H1 (cell line): Measurements from ENCODE around the gene PTPRT. TPM values are rescaled to one million over a fixed set of nuclear protein-coding genes. Genes with fewer than 3 reads are reported as not detected.

Source experiments
- CTCF ChIA-PET: fragments of 300-600 bp; sonication (Branson Sonifier 250); formaldehyde crosslinking; loops from one replicate; lab custom pipeline; 2021; ENCODE audit not compliant: partially characterized antibody; lab: Charles Lee
- POLR2A ChIA-PET: fragments of 300-600 bp; sonication (Branson Sonifier 250); formaldehyde crosslinking; loops from one replicate; lab custom pipeline; 2021; ENCODE audit warnings: inconsistent platforms; ENCODE audit not compliant: partially characterized antibody; lab: Charles Lee
- DNase-seq, 2 experiments: peaks; one replicate each; pipeline versions ENCODE4 v3.0.0 to v3.0.0-alpha.2; 2010 to 2022; ENCODE audit warnings: low spot score in 2 of 2, low read depth in 1 of 2, mixed read lengths in 1 of 2
- FAIRE-seq: peaks from 2 replicates; lab custom pipeline; 2011; peaks lifted over from hg19 to GRCh38; lab: Jason Lieb, UNC
- H2AFZ ChIP-seq: 2 replicates; pipeline ENCODE4 v1.8.1; 2012; ENCODE audit warnings: low read length, inconsistent platforms
- H2AK5ac ChIP-seq: 2 replicates; pipeline ENCODE4 v1.6.1; 2013; ENCODE audit warnings: low read depth, low read length
- H2BK120ac ChIP-seq: replicated peaks from 2 replicates; pipeline ENCODE3; 2013; ENCODE audit warnings: low read depth, low read length, inconsistent platforms
- H2BK12ac ChIP-seq: 2 replicates; pipeline ENCODE4 v1.6.1; 2013; ENCODE audit warnings: low read depth, low read length
- H2BK15ac ChIP-seq: 2 replicates; pipeline ENCODE4 v1.6.1; 2013; ENCODE audit warnings: low read length
- H2BK20ac ChIP-seq: 2 replicates; pipeline ENCODE4 v1.6.1; 2013; ENCODE audit warnings: low read length
- H2BK5ac ChIP-seq: 2 replicates; pipeline ENCODE4 v1.6.1; 2013; ENCODE audit warnings: low read depth, low read length
- H3K14ac ChIP-seq: 2 replicates; pipeline ENCODE4 v1.6.1; 2013; ENCODE audit warnings: inconsistent platforms; ENCODE audit not compliant: insufficient read length
- H3K18ac ChIP-seq: 2 replicates; pipeline ENCODE4 v1.6.1; 2013; ENCODE audit warnings: low read length; ENCODE audit errors: extremely low read depth
- H3K23ac ChIP-seq: 2 replicates; pipeline ENCODE4 v1.6.1; 2013; ENCODE audit warnings: inconsistent platforms; ENCODE audit not compliant: insufficient read length
- H3K23me2 ChIP-seq: 2 replicates; pipeline ENCODE4 v1.6.1; 2013; ENCODE audit warnings: low read depth, low read length
- H3K27ac ChIP-seq: 2 replicates; pipeline ENCODE4 v1.6.1; 2011; ENCODE audit warnings: low read depth, low read length, inconsistent platforms
- H3K27me3 ChIP-seq, 4 experiments: replicated peaks in 1 of 4; 1 replicate in 1 of 4; 2 replicates in 3 of 4; pipeline versions ENCODE4 v1.6.1 to v1.8.1; 2011 to 2013; ENCODE audit warnings: low read length in 3 of 4, mild to moderate bottlenecking in 3 of 4, inconsistent platforms in 2 of 4, mixed read lengths in 2 of 4, moderate library complexity in 1 of 4; ENCODE audit not compliant: control insufficient read depth in 3 of 4, insufficient read depth in 3 of 4; ENCODE audit errors: extremely low read depth in 1 of 4
- H3K36me3 ChIP-seq, 4 experiments: 2 replicates each; pipeline versions ENCODE4 v1.6.1 to v1.8.1; 2011 to 2013; ENCODE audit warnings: mild to moderate bottlenecking in 4 of 4, low read length in 3 of 4, moderate library complexity in 2 of 4, control low read depth in 1 of 4, inconsistent platforms in 1 of 4; ENCODE audit not compliant: insufficient read depth in 4 of 4, control insufficient read depth in 2 of 4
- H3K4ac ChIP-seq: replicated peaks from 2 replicates; pipeline ENCODE3; 2013; ENCODE audit warnings: low read length, low read depth, mixed read lengths, inconsistent platforms; ENCODE audit not compliant: insufficient read length
- H3K4me1 ChIP-seq, 4 experiments: replicated peaks in 1 of 4; 1 replicate in 1 of 4; 2 replicates in 3 of 4; pipeline versions ENCODE4 v1.6.1 to v1.8.1; 2011 to 2013; ENCODE audit warnings: low read length in 3 of 4, inconsistent platforms in 2 of 4, mixed read lengths in 1 of 4; ENCODE audit not compliant: insufficient read depth in 4 of 4, control insufficient read depth in 3 of 4
- H3K4me2 ChIP-seq, 2 experiments: 2 replicates each; pipeline versions ENCODE4 v1.6.1 to v1.8.1; 2011 to 2013; ENCODE audit warnings: low read depth in 2 of 2, low read length in 2 of 2, control low read depth in 1 of 2, inconsistent platforms in 1 of 2, mild to moderate bottlenecking in 1 of 2; ENCODE audit not compliant: insufficient read depth in 1 of 2
- H3K4me3 ChIP-seq, 4 experiments: fragments of 200-600, 300-600 bp in 1 of 4; sonication (generic), shearing (Covaris generic), sonication (Bioruptor Twin) in 1 of 4; 2 replicates each; pipeline versions ENCODE4 v1.5.1 to v1.8.1; 2011 to 2016; ENCODE audit warnings: low read length in 4 of 4, low read depth in 3 of 4, control low read depth in 2 of 4, inconsistent platforms in 2 of 4, mild to moderate bottlenecking in 2 of 4, mixed read lengths in 1 of 4, moderate library complexity in 1 of 4; ENCODE audit not compliant: insufficient read depth in 2 of 4; ENCODE audit errors: extremely low read depth in 1 of 4
- H3K56ac ChIP-seq: replicated peaks from 2 replicates; pipeline ENCODE3; 2013; ENCODE audit warnings: low read depth, mild to moderate bottlenecking, mixed read lengths, low read length, inconsistent platforms; ENCODE audit not compliant: insufficient read length
- H3K79me1 ChIP-seq: 2 replicates; pipeline ENCODE4 v1.6.1; 2013; ENCODE audit warnings: low read depth, low read length, control low read depth
- H3K79me2 ChIP-seq, 2 experiments: 2 replicates each; pipeline versions ENCODE4 v1.6.1 to v1.8.1; 2012 to 2013; ENCODE audit warnings: low read length in 2 of 2, mild to moderate bottlenecking in 2 of 2, inconsistent platforms in 1 of 2; ENCODE audit not compliant: insufficient read depth in 2 of 2, control insufficient read depth in 1 of 2
- H3K9ac ChIP-seq, 4 experiments: replicated peaks in 1 of 4; 1 replicate in 1 of 4; 2 replicates in 3 of 4; pipeline versions ENCODE4 v1.6.1 to v1.8.1; 2011 to 2013; ENCODE audit warnings: low read depth in 3 of 4, low read length in 3 of 4, control low read depth in 2 of 4, mild to moderate bottlenecking in 2 of 4, moderate library complexity in 2 of 4, inconsistent platforms in 1 of 4; ENCODE audit errors: extremely low read depth in 1 of 4
- H3K9me3 ChIP-seq, 2 experiments: 2 replicates each; pipeline versions ENCODE4 v1.6.1 to v1.8.1; 2012 to 2013; ENCODE audit warnings: mild to moderate bottlenecking in 2 of 2, moderate library complexity in 2 of 2, control low read depth in 1 of 2, inconsistent platforms in 1 of 2, low read depth in 1 of 2, low read length in 1 of 2, mixed read lengths in 1 of 2; ENCODE audit not compliant: insufficient read depth in 2 of 2
- H4K20me1 ChIP-seq, 2 experiments: replicated peaks in 1 of 2; 2 replicates each; pipeline versions ENCODE3 to v1.8.1; 2011 to 2013; ENCODE audit warnings: inconsistent platforms in 2 of 2, low read length in 2 of 2, mild to moderate bottlenecking in 1 of 2; ENCODE audit not compliant: insufficient read depth in 2 of 2, control insufficient read depth in 1 of 2
- H4K5ac ChIP-seq: 2 replicates; pipeline ENCODE4 v1.6.1; 2013; ENCODE audit warnings: low read length, low read depth, mixed read lengths, inconsistent platforms; ENCODE audit not compliant: insufficient read length
- H4K8ac ChIP-seq: 2 replicates; pipeline ENCODE4 v1.8.0; 2013; ENCODE audit warnings: mild to moderate bottlenecking, moderate library complexity, low read length, inconsistent platforms; ENCODE audit not compliant: insufficient read depth; ENCODE audit errors: extremely low read depth
- H4K91ac ChIP-seq: replicated peaks from 2 replicates; pipeline ENCODE3; 2013; ENCODE audit warnings: low read length, mixed read lengths, inconsistent platforms; ENCODE audit not compliant: insufficient read length
- ATF2 ChIP-seq: IDR thresholded peaks from 2 replicates; pipeline ENCODE4 v1.6.1; 2012; ENCODE audit warnings: low read length, inconsistent platforms
- ATF3 ChIP-seq: IDR thresholded peaks from 2 replicates; pipeline ENCODE4 v1.6.1; 2011; ENCODE audit warnings: low read depth, mild to moderate bottlenecking, low read length; ENCODE audit not compliant: insufficient read depth
- BACH1 ChIP-seq: IDR thresholded peaks from 2 replicates; pipeline ENCODE4 v1.6.1; 2012; ENCODE audit warnings: low read length, improper control_type of control experiment
- BCL11A ChIP-seq, 2 experiments: IDR thresholded peaks; one replicate each; pipeline ENCODE4 v1.6.1; 2011; ENCODE audit warnings: low read depth in 2 of 2, low read length in 2 of 2, mild to moderate bottlenecking in 2 of 2
- BRCA1 ChIP-seq: IDR thresholded peaks from 2 replicates; pipeline ENCODE4 v1.6.1; 2012; ENCODE audit warnings: low read depth, low read length, improper control_type of control experiment
- CBX5 ChIP-seq: fragments of 300-800, 300-1000 bp; sonication (generic); IDR thresholded peaks from 2 replicates; pipeline ENCODE4 v1.7.1; 2016; ENCODE audit warnings: antibody characterized with exemption, low read length, low read depth
- CHD2 ChIP-seq: IDR thresholded peaks from 2 replicates; pipeline ENCODE4 v1.6.1; 2012; ENCODE audit warnings: low read length, improper control_type of control experiment
- EZH2 ChIP-seq: fragments of 200-600 bp; sonication (generic); IDR thresholded peaks from 2 replicates; pipeline ENCODE4 v1.7.1; 2012; ENCODE audit warnings: low read depth, mild to moderate bottlenecking, moderate library complexity, low read length, inconsistent platforms; ENCODE audit not compliant: severe bottlenecking
- JUN ChIP-seq: IDR thresholded peaks from 2 replicates; pipeline ENCODE4 v1.6.1; 2011; ENCODE audit warnings: low read depth, mild to moderate bottlenecking, improper control_type of control experiment, low read length
- POLR2A ChIP-seq, 2 experiments: IDR thresholded peaks; 1 replicate in 1 of 2; 2 replicates in 1 of 2; pipeline ENCODE4 v1.6.1; 2011; ENCODE audit warnings: low read depth in 2 of 2, low read length in 2 of 2, mild to moderate bottlenecking in 2 of 2; ENCODE audit errors: control extremely low read depth in 1 of 2
- SP2 ChIP-seq: IDR thresholded peaks from 2 replicates; pipeline ENCODE4 v1.6.1; 2012; ENCODE audit warnings: mild to moderate bottlenecking, low read length, inconsistent platforms
- TBP ChIP-seq: IDR thresholded peaks from 2 replicates; pipeline ENCODE4 v1.6.1; 2011; ENCODE audit warnings: low read depth, low read length, improper control_type of control experiment
- ZNF274 ChIP-seq: IDR thresholded peaks from 2 replicates; pipeline ENCODE4 v1.7.0; 2012; ENCODE audit warnings: low read length, borderline replicate concordance; ENCODE audit errors: extremely low read depth
- WGBS, 2 experiments: shearing (Covaris generic) in 1 of 2; methylation state at CpG; one replicate each; pipeline versions ENCODE4 v1.1.6 to v1.1.7; 2013 to 2015; ENCODE audit warnings: low lambda C conversion rate in 2 of 2, mixed read lengths in 2 of 2, inconsistent platforms in 1 of 2, low coverage in 1 of 2, missing lambda C conversion rate in 1 of 2; ENCODE audit not compliant: insufficient replicate concordance in 2 of 2, insufficient coverage in 1 of 2, insufficient read length in 1 of 2; ENCODE audit errors: extremely low coverage in 1 of 2, missing lambda C conversion rate in 1 of 2; 5-methylcytosine and 5-hydroxymethylcytosine counted together
- polyA plus RNA-seq, 7 experiments: library from polyadenylated mRNA; depleted of rRNA in 3 of 7; stranded (reverse) in 5 of 7; unstranded in 2 of 7; fragments of >200 nt in 5 of 7; fragments of 200-250 nt in 2 of 7; gene quantifications; 1 replicate in 5 of 7; 2 replicates in 1 of 7; 4 replicates in 1 of 7; pipeline versions ENCODE4 v1.2.1 to v1.2.3, GENCODE V29; 2011 to 2013; ENCODE audit warnings: missing spikeins in 2 of 7, mixed read lengths in 2 of 7
- total RNA-seq: library from RNA; stranded (reverse); fragmentation: NEBNext Ultra II Directional; extraction: Animal tissue kit (Norgen Biotek cat#: 25700); gene quantifications from 2 replicates; pipeline ENCODE4 v1.2.1, GENCODE V29; 2021

PTPRT gene
- total and polyA plus RNA-seq, 2 of the 8 experiments (the other 6 are each of a cell fraction or from before 2014, with no cell fraction given) = 0.33 to 1.8 TPM

GRCh38 chr20:42441864-42442331 lies 747.8 kb downstream of the PTPRT start:
- Histone ChIP-seq H3K9me3 (no peaks in the 10 kb centered on the region), H2BK5ac (no peak overlapping the region), H3K27ac (no peak overlapping the region), H3K18ac (no peak overlapping the region), H4K5ac (no peak overlapping the region), H2BK20ac (no peak overlapping the region), H2AK5ac (no peak overlapping the region), H4K91ac (no peak overlapping the region), H3K23me2 (no peaks in the 10 kb centered on the region), H3K4me1 (peaks cover 0 to 4% (median 3%) of the 10 kb centered on the region in 4 experiments; a peak in 4 of 7 replicates), H2BK15ac (no peak overlapping the region), H3K4me2 (no peak overlapping the region), H3K9ac (no peak overlapping the region), H2BK120ac (no peak overlapping the region), H2BK12ac (no peak overlapping the region), H3K4ac (no peak overlapping the region), H3K79me1 (no peaks in the 10 kb centered on the region), H3K23ac (no peak overlapping the region), H2AFZ (no peak overlapping the region), H4K20me1 (no peaks in the 10 kb centered on the region), H3K27me3 (no peaks in the 10 kb centered on the region), H3K14ac (no peak overlapping the region), H3K4me3 (no peak overlapping the region), H3K56ac (no peak overlapping the region), H3K79me2 (no peaks in the 10 kb centered on the region), H4K8ac (no peak overlapping the region), H3K36me3 (no peaks in the 10 kb centered on the region)
- 94% methylated on average over 6 of the region's 6 CpGs; no CpG with 5 or more reads in 1 of the 2 experiments for WGBS, 2 experiments
- POLR2A ChIA-PET = no interaction called here
- FAIRE-seq (no peak), DNase-seq (no peak)
- CTCF ChIA-PET = interaction anchor here (0.6 to 1.6 kb wide), 3 partner anchors 35 to 999 kb away, joined by 3 read pairs; no protein-coding TSS in a partner anchor
- no peak for TF ChIP-seq EZH2
- TF ChIP-seq BRCA1 = no peak
- TF ChIP-seq CBX5 = no peak
- TF ChIP-seq BACH1 = no peak
- no peak for TF ChIP-seq ZNF274
- TF ChIP-seq SP2 = no peak
- TF ChIP-seq JUN = no peak
- no peak for TF ChIP-seq ATF2
- TF ChIP-seq BCL11A (IDR thresholded peaks at IDR 0.05; ENCODE audit: low read depth in 2 of 2, low read length in 2 of 2) = no peak
- no peak for TF ChIP-seq POLR2A (IDR thresholded peaks at IDR 0.05; ENCODE audit: control extremely low read depth in 1 of 2, low read depth in 2 of 2, low read length in 2 of 2)
- no peak for TF ChIP-seq CHD2
- no peak for TF ChIP-seq TBP
- TF ChIP-seq ATF3 = no peak
